ENCODE results near the gene EIF3CL.
"Not testable (repeated sequence)": the region's sequence is repeated elsewhere in the genome, so short reads cannot be mapped to it uniquely, and the experiment has no call there.

EIF3CL gene

GRCh38 chr16:28363408-28363807, 40.2 kb downstream of the EIF3CL start, which contains the start of gene NPIPB6:
NPIPB6 (minus strand) TSS chr16:28363508; CDS start chr16:28362822, 686 bp downstream.
- not testable (repeated sequence) for DNase-seq (ENCODE audit: low spot score)

- DNase-seq (ENCODE audit: low spot score), result not testable (repeated sequence)
Observed at GRCh38 chr16:28362600-28362999, 41.0 kb downstream of the EIF3CL start.

GRCh38 chr16:28338230-28338629, 65.4 kb downstream of the EIF3CL start:
- not testable (repeated sequence) for DNase-seq (ENCODE audit: low spot score)

GRCh38 chr16:28336940-28337710, 66.5 kb downstream of the EIF3CL start:
- not testable (repeated sequence) for DNase-seq (ENCODE audit: low spot score)

- DNase-seq (ENCODE audit: low spot score), result not testable (repeated sequence)
Observed at GRCh38 chr16:28335678-28336077, 68.0 kb downstream of the EIF3CL start.

- DNase-seq (ENCODE audit: low spot score), result not testable (repeated sequence)
Observed at GRCh38 chr16:28332632-28333031, 71.0 kb downstream of the EIF3CL start.

GRCh38 chr16:28330981-28331380, 72.7 kb downstream of the EIF3CL start:
- DNase-seq (ENCODE audit: low spot score), result not testable (repeated sequence)

GRCh38 chr16:28330232-28330631, 73.4 kb downstream of the EIF3CL start:
- DNase-seq (ENCODE audit: low spot score), result not testable (repeated sequence)
